Upper lobe of right lung (tissue), 1 donor: ENCODE measurements around the gene MLLT10. TPM values are rescaled to one million over a fixed set of nuclear protein-coding genes. Genes with fewer than 3 reads are reported as not detected.
"Not testable (repeated sequence)": the region's sequence is repeated elsewhere in the genome, so short reads cannot be mapped to it uniquely, and the experiment has no call there.

Experiments used
- ATAC-seq: fragments of 200-7000 bp; cut with Tn5 transposase; one replicate; pipeline ENCODE4 v1.9.1; 2020; ENCODE audit warnings: mild to moderate bottlenecking, moderate library complexity
- DNase-seq: peaks from one replicate; pipeline ENCODE4 v3.0.0-alpha.2; 2020
- H3K27ac ChIP-seq: fragments of 200-600 bp; one replicate; pipeline ENCODE4 v1.8.0; 2022
- H3K27me3 ChIP-seq: fragments of 200-600 bp; one replicate; pipeline ENCODE4 v1.8.0; 2022; ENCODE audit warnings: mild to moderate bottlenecking
- H3K36me3 ChIP-seq: fragments of 200-600 bp; one replicate; pipeline ENCODE4 v1.8.0; 2022
- H3K4me1 ChIP-seq: fragments of 200-600 bp; one replicate; pipeline ENCODE4 v1.8.0; 2022
- H3K4me3 ChIP-seq: fragments of 200-600 bp; one replicate; pipeline ENCODE4 v1.8.0; 2022; ENCODE audit warnings: mild to moderate bottlenecking
- H3K9me3 ChIP-seq: fragments of 200-600 bp; one replicate; pipeline ENCODE4 v1.8.0; 2022
- CTCF ChIP-seq: fragments of 200-600 bp; IDR thresholded peaks from one replicate; pipeline ENCODE4 v1.8.0; 2022; ENCODE audit warnings: antibody characterized with exemption
- intact Hi-C: fragments of 100-400 bp; cut with DNase I; formaldehyde crosslinking; loops from one replicate; pipeline ENCODE4 v1.11.0; 2022
- total RNA-seq: library from RNA; stranded (reverse); fragmentation: NEBNext Ultra II Directional; extraction: Animal tissue kit (Norgen Biotek cat#: 25700); gene quantifications from one replicate; pipeline ENCODE4 v1.2.1, GENCODE V29; 2021
- donor health status: DM: no; HTN: yes; CAD: no; lungs with severe emphysema.

Gene MLLT10
- total RNA-seq, 1 donor from 2014 or later, result 60.6 TPM

DNA sequence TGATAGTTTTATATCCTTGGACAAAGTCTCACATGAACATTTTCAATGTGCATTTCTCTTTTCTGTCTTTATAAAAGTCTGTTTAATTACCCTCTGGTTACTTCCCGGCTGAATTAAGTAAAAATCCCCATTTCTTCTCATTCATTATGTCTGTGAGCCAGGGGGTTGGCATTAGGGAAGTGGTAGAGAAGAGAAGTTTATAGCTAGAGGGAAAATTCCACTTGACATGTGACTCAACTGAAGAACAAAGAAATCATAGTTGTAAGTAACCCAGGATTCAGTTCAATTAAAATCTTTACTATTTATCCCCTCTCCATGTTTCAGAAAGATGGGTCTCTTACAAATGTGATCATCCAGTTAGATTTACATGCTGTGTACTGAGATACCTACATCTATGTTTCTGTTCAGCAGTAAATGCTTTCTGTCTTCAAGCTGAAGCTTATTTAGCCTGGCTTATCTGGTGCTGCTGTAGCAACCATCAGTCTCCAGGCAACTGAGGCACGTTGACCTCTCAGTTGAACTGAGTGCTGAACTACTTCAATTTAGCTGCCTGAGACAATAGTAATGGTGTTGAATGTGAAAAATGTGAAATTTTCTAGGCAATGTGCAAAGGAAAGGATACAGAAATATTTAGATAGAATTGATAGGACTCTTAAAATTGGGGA is 181.6 kb downstream of the MLLT10 start:
- no peak for ATAC-seq
- Histone ChIP-seq H3K4me3 (no peak overlapping the region), H3K9me3 (no peaks in the 10 kb centered on the region), H3K27ac (no peak overlapping the region), H3K36me3 (peaks cover 27% of the 10 kb centered on the region), H3K4me1 (no peaks in the 10 kb centered on the region), H3K27me3 (no peaks in the 10 kb centered on the region)
- DNase-seq, result no peak
- intact Hi-C loops, result no loop called here
- TF ChIP-seq CTCF, result no peak

GRCh38 chr10:21717437-21718054 is 183.5 kb downstream of the MLLT10 start:
- intact Hi-C loops, ATAC-seq, H3K27me3 ChIP-seq, H3K9me3 ChIP-seq, H3K4me1 ChIP-seq, DNase-seq, H3K27ac ChIP-seq, H3K4me3 ChIP-seq: not testable (repeated sequence)
- peaks cover 27% of the 10 kb centered on the region for H3K36me3 ChIP-seq

- no peak overlapping the region for H3K27ac ChIP-seq
- no peaks in the 10 kb centered on the region for H3K9me3 ChIP-seq
- ATAC-seq (no peak), DNase-seq (no peak)
- no peak for TF ChIP-seq CTCF
- no peak overlapping the region for H3K4me3 ChIP-seq
- H3K4me1 ChIP-seq, result peaks cover 6% of the 10 kb centered on the region
- H3K36me3 ChIP-seq, result peaks cover 16% of the 10 kb centered on the region
- H3K27me3 ChIP-seq, result no peaks in the 10 kb centered on the region
- intact Hi-C loops, result no loop called here
Observed at GRCh38 chr10:21719502-21719901, 185.5 kb downstream of the MLLT10 start.

DNA sequence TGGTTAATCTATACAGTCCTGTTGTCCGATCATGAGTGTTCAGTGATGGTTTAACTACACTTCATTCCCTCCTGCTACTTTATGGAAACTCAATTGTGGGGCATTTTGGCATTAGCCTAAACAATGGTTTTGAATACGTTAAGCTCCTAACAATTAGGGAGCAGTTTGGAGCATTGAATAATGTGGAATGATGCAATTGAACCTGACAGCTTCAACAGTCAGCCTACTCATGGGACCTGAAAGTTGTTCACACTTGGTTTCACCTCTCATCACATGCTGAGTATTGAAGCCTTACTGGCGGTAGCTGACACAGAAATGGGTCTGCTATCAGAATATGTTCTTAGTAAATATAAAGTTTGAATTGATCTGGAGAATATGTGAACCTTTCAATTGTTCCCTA is 186.1 kb downstream of the MLLT10 start:
- no peak overlapping the region for H3K27ac ChIP-seq
- peaks cover 11% of the 10 kb centered on the region for H3K4me1 ChIP-seq
- DNase-seq (no peak), ATAC-seq (no peak)
- H3K9me3 ChIP-seq, result no peaks in the 10 kb centered on the region
- no peak for TF ChIP-seq CTCF
- no peak overlapping the region for H3K4me3 ChIP-seq
- no peaks in the 10 kb centered on the region for H3K27me3 ChIP-seq
- peaks cover 10% of the 10 kb centered on the region for H3K36me3 ChIP-seq
- intact Hi-C loops, result no loop called here

DNA sequence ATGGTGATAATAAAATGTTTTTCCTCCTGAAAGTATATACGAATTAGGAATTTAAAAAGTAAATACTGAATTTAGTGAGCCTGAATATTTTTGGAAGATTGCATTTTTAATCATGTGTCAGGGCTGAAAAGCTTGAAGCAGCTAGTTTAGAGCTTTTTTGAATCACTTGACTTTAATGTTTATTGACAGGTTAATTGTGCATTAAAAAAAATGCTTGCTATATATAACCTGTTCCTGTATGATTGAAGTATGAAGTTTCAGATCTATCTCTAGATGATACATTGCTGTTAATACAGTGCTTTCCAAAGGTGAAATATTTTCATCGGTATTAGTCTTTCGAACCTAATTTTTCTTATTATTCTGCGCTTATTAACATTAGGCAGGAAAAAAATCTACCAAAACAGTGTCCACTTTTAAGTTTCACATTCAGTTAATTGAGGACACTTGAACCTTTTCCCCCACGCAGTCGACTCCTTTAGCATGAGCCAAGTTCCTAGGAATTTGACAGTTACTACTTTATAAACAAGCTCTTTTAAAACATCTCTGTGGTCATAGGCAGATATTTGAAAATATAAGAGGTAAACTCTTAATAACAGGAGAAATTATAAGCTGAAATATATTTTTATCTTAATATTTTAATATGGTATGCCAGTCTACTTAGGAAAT is 187.1 kb downstream of the MLLT10 start:
- H3K36me3 ChIP-seq, result peaks cover 5% of the 10 kb centered on the region
- DNase-seq (no peak), ATAC-seq (no peak)
- H3K9me3 ChIP-seq, result no peaks in the 10 kb centered on the region
- H3K4me3 ChIP-seq, result no peak overlapping the region
- TF ChIP-seq CTCF, result no peak
- no peaks in the 10 kb centered on the region for H3K27me3 ChIP-seq
- intact Hi-C loops, result no loop called here
- H3K4me1 ChIP-seq, result peaks cover 14% of the 10 kb centered on the region
- H3K27ac ChIP-seq, result no peak overlapping the region

GRCh38 chr10:21722209-21722608 is 188.2 kb downstream of the MLLT10 start:
- no peak for DNase-seq
- peaks cover 12% of the 10 kb centered on the region for H3K36me3 ChIP-seq
- no peaks in the 10 kb centered on the region for H3K27me3 ChIP-seq
- H3K4me3 ChIP-seq, result no peak overlapping the region
- peaks cover 14% of the 10 kb centered on the region for H3K4me1 ChIP-seq
- intact Hi-C loops, result no loop called here
- H3K9me3 ChIP-seq, result no peaks in the 10 kb centered on the region
- H3K27ac ChIP-seq, result no peak overlapping the region
- no peak for TF ChIP-seq CTCF
- ATAC-seq, result no peak
